Fibroblast of the aortic adventitia (primary cell): ENCODE results near the gene RUNDC3A. TPM values are rescaled to one million over a fixed set of nuclear protein-coding genes. Genes with fewer than 3 reads are reported as not detected.
"Not testable (repeated sequence)": the region's sequence is repeated elsewhere in the genome, so short reads cannot be mapped to it uniquely, and the experiment has no call there.

ENCODE experiments used
- DNase-seq: peaks from one replicate; pipeline ENCODE4 v3.0.0-alpha.2; 2010; ENCODE audit warnings: low read depth
- H3K4me3 ChIP-seq: 2 replicates; pipeline ENCODE4 v1.5.1; 2011; ENCODE audit warnings: low read depth, mild to moderate bottlenecking, control low read depth, low read length, moderate library complexity
- CTCF ChIP-seq: IDR thresholded peaks from 2 replicates; pipeline ENCODE4 v1.5.1; 2011; ENCODE audit warnings: mild to moderate bottlenecking, low read length, control low read depth, inconsistent platforms; ENCODE audit not compliant: insufficient read depth
- total RNA-seq: library from RNA; depleted of rRNA; stranded (reverse); fragments of >200 nt; gene quantifications from 2 replicates; pipeline ENCODE4 v1.2.3, GENCODE V29; 2012; ENCODE audit warnings: low replicate concordance

RUNDC3A gene
- total RNA-seq, 1 donor, result not detected

GRCh38 chr17:44334315-44334714, 25.9 kb downstream of the RUNDC3A start:
- no peak for DNase-seq
- no peak overlapping the region for H3K4me3 ChIP-seq
- no peak for TF ChIP-seq CTCF

GRCh38 chr17:44334727-44335126, 26.3 kb downstream of the RUNDC3A start:
- H3K4me3 ChIP-seq, result no peak overlapping the region
- DNase-seq, result no peak
- no peak for TF ChIP-seq CTCF

GRCh38 chr17:44335564-44335963, 27.2 kb downstream of the RUNDC3A start:
- DNase-seq, result no peak
- TF ChIP-seq CTCF, result no peak
- H3K4me3 ChIP-seq, result no peak overlapping the region

- no peak overlapping the region for H3K4me3 ChIP-seq
- DNase-seq, result no peak
- TF ChIP-seq CTCF, result no peak
Observed at GRCh38 chr17:44335968-44336367, 27.6 kb downstream of the RUNDC3A start.

- DNase-seq, result peak; percentile 31
- H3K4me3 ChIP-seq, result no peak overlapping the region
- TF ChIP-seq CTCF, result no peak
Observed at GRCh38 chr17:44338702-44339101, 30.3 kb downstream of the RUNDC3A start.

GRCh38 chr17:44340553-44340952, 32.2 kb downstream of the RUNDC3A start:
- not testable (repeated sequence) for H3K4me3 ChIP-seq, DNase-seq

- TF ChIP-seq CTCF, result no peak
- H3K4me3 ChIP-seq, result no peak overlapping the region
- no peak for DNase-seq
Observed at GRCh38 chr17:44343510-44344209, 35.3 kb downstream of the RUNDC3A start.
